Heart left ventricle (tissue), 16 donors: ENCODE data around the gene HPRT1. TPM values are rescaled to one million over a fixed set of nuclear protein-coding genes. Genes with fewer than 3 reads are reported as not detected.
A peak's percentile ranks its signal among the peaks of the same experiment; 100 is the strongest.

Experiments
- ATAC-seq, 4 donors: fragments of 200-7000 bp; cut with Tn5 transposase; one replicate each; pipeline ENCODE4 v1.9.1; 2020 to 2022; ENCODE audit warnings: moderate library complexity in 4 of 4, mild to moderate bottlenecking in 3 of 4, moderate number of reproducible peaks in 1 of 4
- DNase-seq, 5 donors: peaks; one replicate each; pipeline ENCODE4 v3.0.0-alpha.2; 2020
- H3K27ac ChIP-seq, 12 donors: fragments of 200-600 bp; sonication (generic) in 4 of 12; one replicate each; pipeline versions ENCODE4 v1.5.0 to v1.8.0; 2016 to 2022; ENCODE audit warnings: mild to moderate bottlenecking in 2 of 12
- H3K27me3 ChIP-seq, 9 donors: fragments of 200-600 bp; sonication (generic) in 2 of 9; one replicate each; pipeline versions ENCODE4 v1.5.1 to v1.8.0; 2016 to 2022; ENCODE audit warnings: mild to moderate bottlenecking in 3 of 9
- H3K36me3 ChIP-seq, 9 donors: fragments of 200-600 bp; sonication (generic) in 2 of 9; one replicate each; pipeline versions ENCODE4 v1.5.0 to v1.8.0; 2018 to 2022; ENCODE audit warnings: mild to moderate bottlenecking in 2 of 9
- H3K4me1 ChIP-seq, 12 donors: fragments of 200-600 bp; sonication (generic) in 4 of 12; one replicate each; pipeline versions ENCODE4 v1.5.0 to v1.8.0; 2016 to 2022; ENCODE audit warnings: mild to moderate bottlenecking in 3 of 12
- H3K4me3 ChIP-seq, 12 donors: fragments of 200-600 bp; sonication (generic) in 4 of 12; one replicate each; pipeline versions ENCODE4 v1.5.0 to v1.8.0; 2017 to 2022; ENCODE audit warnings: mild to moderate bottlenecking in 9 of 12, moderate library complexity in 4 of 12
- H3K9me3 ChIP-seq, 12 donors: fragments of 200-600 bp; sonication (generic) in 4 of 12; one replicate each; pipeline versions ENCODE4 v1.5.0 to v1.8.0; 2016 to 2022; ENCODE audit warnings: mild to moderate bottlenecking in 1 of 12
- CTCF ChIP-seq, 12 donors: fragments of 200-600 bp; sonication (generic) in 4 of 12; IDR thresholded peaks; one replicate each; pipeline versions ENCODE4 v1.5.0 to v1.8.0; 2018 to 2022; ENCODE audit warnings: antibody characterized with exemption in 12 of 12, mild to moderate bottlenecking in 5 of 12
- POLR2A ChIP-seq, 2 donors: fragments of 450-650 bp; IDR thresholded peaks; one replicate each; pipeline ENCODE4 v1.6.1; 2017; ENCODE audit warnings: antibody characterized with exemption in 2 of 2, mild to moderate bottlenecking in 2 of 2, moderate library complexity in 2 of 2
- WGBS, 4 donors: extraction: QIAGEN DNeasy Blood & Tissue Kit in 2 of 4; methylation state at CpG; one replicate each; pipeline versions ENCODE4 v1.1.5 to v1.1.7; 2013 to 2018; 5-methylcytosine and 5-hydroxymethylcytosine counted together
- intact Hi-C, 10 donors: fragments of 100-400 bp; cut with DNase I; formaldehyde crosslinking; loops; one replicate each; pipeline versions ENCODE4 v1.11.1 to v1.14.2; 2022
- polyA plus RNA-seq, 2 donors: library from polyadenylated mRNA; stranded (reverse); fragments of 200-250 nt; gene quantifications; one replicate each; pipeline ENCODE4 v1.2.3, GENCODE V29; 2013
- total RNA-seq, 9 donors: library from RNA; depleted of rRNA in 2 of 9; stranded (reverse); fragments of >200 nt in 2 of 9; fragmentation: NEBNext Ultra II Directional in 3 of 9; extraction: Animal tissue kit (Norgen Biotek cat#: 25700) in 3 of 9; gene quantifications; one replicate each; pipeline versions ENCODE4 v1.1.0 to v1.2.4, GENCODE V29; 2016 to 2023
- donor health status: ischemic (EF 13 %, LVEDD 7.1; RV severe dilation, severe dysfunction).
- donor health status: healthy with polysubstance abuse.
- donor health status: DM: no; HTN: yes; CAD: no.
- donor health status: DM: no; HTN: no; CAD: no.
- donor health status: ischemic (EF 25% LVEDD 6.9; RV normal size, moderate dysfunction).
- donor health status: ischemic (EF 25% LVEDD 5.7; RV mildly dilated, moderate dysfunction).
- donor health status: healthy.
- donor health status: DM: yes; HTN: yes; CAD: no.
- donor health status: ischemic (EF 35%, LVEDD 5.7; RV mildly dilated, moderate dysfunction).
- donor health status: nonischemic (EF 11% LVEDD 7.7; RV severe dilation, severe dysfunction).
- donor health status: DM: yes; HTN: yes; CAD: no.
- donor health status: PGD.
- donor health status: ischemic (EF 29% LVEDD 5.4; RV normal size, mild dysfunction).
- donor health status: nonischemic (EF 23%, LVEDD 6.1; RV moderate dilation, normal function).

HPRT1 gene
- total and polyA plus RNA-seq, 11 donors: 9.2 to 35.1 (median 25.6) TPM

DNA sequence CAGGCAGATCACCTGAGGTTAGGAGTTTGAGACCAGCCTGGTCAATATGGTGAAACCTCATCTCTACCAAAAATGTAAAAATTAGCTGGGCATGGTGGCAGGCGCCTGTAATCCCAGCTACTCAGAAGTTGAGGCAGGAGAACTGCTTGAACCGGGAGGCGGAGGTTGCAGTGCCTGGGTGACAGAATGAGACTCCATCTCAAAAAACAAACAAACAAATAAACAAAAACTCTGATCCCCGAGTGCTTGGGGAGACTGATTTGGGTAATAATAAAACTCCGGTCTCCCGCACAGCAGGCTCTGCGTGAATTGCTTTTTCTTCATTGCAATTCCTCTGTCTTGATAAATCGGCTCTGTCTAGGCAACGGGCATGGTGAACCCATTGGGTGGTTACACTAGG, 73.4 kb downstream of the HPRT1 start:
- H3K4me1 ChIP-seq: peaks cover 0 to 20% (median 0%) of the 10 kb centered on the region in 12 donors
- H3K36me3 ChIP-seq: no peaks in the 10 kb centered on the region
- intact Hi-C loops: no loop called here
- no peaks in the 10 kb centered on the region for H3K9me3 ChIP-seq
- 74 to 94% (median 89%) methylated on average over 9 of the region's 9 CpGs for WGBS, 4 donors
- H3K27ac ChIP-seq: no peak overlapping the region
- ATAC-seq (no peak), DNase-seq (no peak)
- H3K4me3 ChIP-seq: no peak overlapping the region
- no peak for TF ChIP-seq CTCF (IDR thresholded peaks at IDR 0.05)
- no peak for TF ChIP-seq POLR2A (IDR thresholded peaks at IDR 0.05)
- peaks cover 0 to 5% (median 0%) of the 10 kb centered on the region in 9 donors for H3K27me3 ChIP-seq

- WGBS, 4 donors: 56 to 65% (median 65%) methylated on average over 4 of the region's 4 CpGs
- Histone ChIP-seq H3K27me3 (peaks cover 0 to 5% (median 0%) of the 10 kb centered on the region in 9 donors), H3K4me1 (peaks cover 0 to 17% (median 0%) of the 10 kb centered on the region in 12 donors), H3K36me3 (no peaks in the 10 kb centered on the region), H3K4me3 (no peak overlapping the region), H3K27ac (no peak overlapping the region), H3K9me3 (no peaks in the 10 kb centered on the region)
- intact Hi-C loops: no loop called here
- TF ChIP-seq CTCF (IDR thresholded peaks at IDR 0.05) (no peak), POLR2A (IDR thresholded peaks at IDR 0.05) (no peak)
- no peak for ATAC-seq
- DNase-seq: no peak
Observed at GRCh38 chrX:134533952-134534351, 74.0 kb downstream of the HPRT1 start.

- H3K9me3 ChIP-seq: no peaks in the 10 kb centered on the region
- peak overlapping the region in 8 of 12 donors; percentile 12 to 67 (median 38) for H3K27ac ChIP-seq
- H3K36me3 ChIP-seq: no peaks in the 10 kb centered on the region
- WGBS, 4 donors: 51 to 64% (median 54%) methylated on average over 5 of the region's 5 CpGs
- intact Hi-C loops: loop anchor here in 1 of 10 donors (5.0 kb wide), 1 partner anchor 195 kb away; no protein-coding TSS in a partner anchor
- no peak for DNase-seq
- H3K4me1 ChIP-seq: peaks cover 0 to 17% (median under 1%) of the 10 kb centered on the region in 12 donors
- TF ChIP-seq CTCF (IDR thresholded peaks at IDR 0.05) (no peak), POLR2A (IDR thresholded peaks at IDR 0.05) (no peak)
- no peak overlapping the region for H3K4me3 ChIP-seq
- no peaks in the 10 kb centered on the region for H3K27me3 ChIP-seq
- peak; percentile 68 to 89 (median 79) for ATAC-seq
Observed at GRCh38 chrX:134537179-134537955, 77.4 kb downstream of the HPRT1 start.

DNA sequence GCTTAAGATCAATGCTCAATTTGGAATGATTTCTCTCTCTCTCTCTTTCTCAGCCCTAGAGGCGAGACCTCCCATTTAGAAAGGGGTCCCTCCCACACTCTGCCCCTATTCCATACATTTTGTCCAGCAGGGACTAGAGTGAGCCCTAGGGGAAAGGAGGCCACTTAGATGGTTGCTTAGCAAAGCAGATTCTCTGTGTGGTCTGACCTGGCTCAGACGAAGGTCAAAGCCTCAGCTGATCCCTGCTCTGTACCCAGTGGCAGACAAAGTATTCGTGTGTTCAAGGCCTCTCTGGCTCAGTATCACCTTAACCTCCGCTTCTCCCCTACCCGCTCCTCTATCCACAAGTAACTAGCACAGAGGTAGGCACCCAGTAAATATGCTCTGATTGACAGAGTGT, 78.4 kb downstream of the HPRT1 start:
- H3K27ac ChIP-seq: peak overlapping the region in 2 of 12 donors; percentile 28 to 50

More for the DNA sequence above, 78.4 kb downstream of the HPRT1 start:
- no peaks in the 10 kb centered on the region for H3K36me3 ChIP-seq
- peaks cover 0 to 21% (median 1%) of the 10 kb centered on the region in 12 donors for H3K4me1 ChIP-seq
- peaks cover 0 to 3% (median 0%) of the 10 kb centered on the region in 9 donors for H3K27me3 ChIP-seq
- intact Hi-C loops: loop anchor here in 1 of 10 donors (5.0 kb wide), 1 partner anchor 194 kb away; no protein-coding TSS in a partner anchor
- no peak for ATAC-seq
- DNase-seq: no peak
- H3K4me3 ChIP-seq: no peak overlapping the region
- 60 to 80% (median 70%) methylated on average over 5 of the region's 5 CpGs for WGBS, 4 donors
- TF ChIP-seq POLR2A (IDR thresholded peaks at IDR 0.05) (no peak), CTCF (IDR thresholded peaks at IDR 0.05) (no peak)
- no peaks in the 10 kb centered on the region for H3K9me3 ChIP-seq
